Activated CD8-positive, alpha-beta memory T cell treated with anti-CD3 and anti-CD28 coated beads, Interleukin-2, amount 50 U/mL, for 1 hour (primary cell): Measurements from ENCODE around the gene GRIN1.

Source experiments
- DNase-seq: peaks from one replicate; pipeline ENCODE4 v3.0.0-alpha.2; 2020; ENCODE audit errors: extremely low read depth

GRIN1 gene

GRCh38 chr9:137138722-137139467 is at the start of gene GRIN1:
TSS of gene GRIN1 (plus strand) at chr9:137139154. CDS start at chr9:137139487, 333 bp downstream.
- DNase-seq, result no peak

- DNase-seq, result no peak
These were observed 49.6 kb upstream of the GRIN1 start for GRCh38 chr9:137089232-137089947.

GRCh38 chr9:137095664-137096517 is 43.1 kb upstream of the GRIN1 start:
- peak; percentile 68 for DNase-seq

GRCh38 chr9:137096785-137097546 is 42.0 kb upstream of the GRIN1 start:
- DNase-seq, result no peak

- no peak for DNase-seq
These were observed 41.0 kb upstream of the GRIN1 start for GRCh38 chr9:137097761-137098462.

- no peak for DNase-seq
These were observed 39.7 kb upstream of the GRIN1 start for GRCh38 chr9:137099231-137099630.

GRCh38 chr9:137103206-137103999 is 35.6 kb upstream of the GRIN1 start:
- no peak for DNase-seq

GRCh38 chr9:137105814-137106661 is 32.9 kb upstream of the GRIN1 start:
- DNase-seq, result no peak

GRCh38 chr9:137106662-137107250 is 32.2 kb upstream of the GRIN1 start:
- DNase-seq, result no peak

- no peak for DNase-seq
These were observed 31.5 kb upstream of the GRIN1 start for GRCh38 chr9:137107312-137107921.

- no peak for DNase-seq
These were observed 31.0 kb upstream of the GRIN1 start for GRCh38 chr9:137107982-137108381.

- DNase-seq, result no peak
These were observed 30.2 kb upstream of the GRIN1 start for GRCh38 chr9:137108608-137109249.

GRCh38 chr9:137109250-137110146 is 29.5 kb upstream of the GRIN1 start:
- DNase-seq, result no peak

GRCh38 chr9:137110147-137110910 is 28.6 kb upstream of the GRIN1 start:
- DNase-seq, result no peak

GRCh38 chr9:137110911-137111787 is 27.8 kb upstream of the GRIN1 start:
- no peak for DNase-seq
